ENCODE measurements around the gene TBPL2.

- TF ChIP-seq CTCF (IDR thresholded peaks at IDR 0.05) (no peak), POLR2AphosphoS5 (IDR thresholded peaks at IDR 0.05) (no peak), POLR2A (IDR thresholded peaks at IDR 0.05) (no peak)
These were observed at the start of gene TBPL2 for GRCh38 chr14:55440385-55440784.
